GM12801 (cell line): ENCODE measurements around the gene CDKN2C.

ENCODE experiments used
- CTCF ChIP-seq: IDR thresholded peaks from one replicate; pipeline ENCODE4 v1.5.1; 2011; ENCODE audit warnings: control low read depth; ENCODE audit not compliant: insufficient read length; ENCODE audit errors: extremely low read depth

CDKN2C gene

GRCh38 chr1:50959303-50959912, 10.6 kb upstream of the CDKN2C start:
- no peak for TF ChIP-seq CTCF

GRCh38 chr1:50959913-50960844, 9.9 kb upstream of the CDKN2C start, which contains the start of gene FAF1:
FAF1 (minus strand) TSS chr1:50960267; CDS start chr1:50959811, 456 bp downstream.
- no peak for TF ChIP-seq CTCF

GRCh38 chr1:50964863-50965262, 5.2 kb upstream of the CDKN2C start:
- TF ChIP-seq CTCF = no peak

GRCh38 chr1:50966991-50967390, 3.1 kb upstream of the CDKN2C start:
- no peak for TF ChIP-seq CTCF

GRCh38 chr1:50967416-50968157, 2.5 kb upstream of the CDKN2C start:
- no peak for TF ChIP-seq CTCF

- TF ChIP-seq CTCF = no peak
Measured at GRCh38 chr1:50968158-50968820, 1.8 kb upstream of the CDKN2C start.
